Keratinocyte (primary cell): ENCODE measurements around the gene HORMAD1. TPM values are rescaled to one million over a fixed set of nuclear protein-coding genes. Genes with fewer than 3 reads are reported as not detected.

ENCODE experiments used
- DNase-seq: peaks from one replicate; pipeline ENCODE4 v3.0.0-alpha.2; 2011; ENCODE audit warnings: low read depth, missing footprints, low spot score
- FAIRE-seq: peaks from 2 replicates; lab custom pipeline; 2011; peaks lifted over from hg19 to GRCh38; lab: Jason Lieb, UNC
- H2AFZ ChIP-seq: 2 replicates; pipeline ENCODE4 v1.6.0; 2012; ENCODE audit warnings: low read length, control low read depth, inconsistent platforms; ENCODE audit not compliant: control insufficient read depth
- H3K27ac ChIP-seq: 2 replicates; pipeline ENCODE4 v1.5.1; 2011; ENCODE audit warnings: low read length; ENCODE audit not compliant: control insufficient read depth, insufficient read depth
- H3K27me3 ChIP-seq: 3 replicates; pipeline ENCODE4 v1.6.0; 2011; ENCODE audit warnings: low read length; ENCODE audit not compliant: control insufficient read depth, insufficient read depth; ENCODE audit errors: extremely low read depth
- H3K36me3 ChIP-seq, 2 experiments: 2 replicates in 1 of 2; 3 replicates in 1 of 2; pipeline ENCODE4 v1.5.1; 2011; ENCODE audit warnings: low read length in 2 of 2, mild to moderate bottlenecking in 1 of 2; ENCODE audit not compliant: control insufficient read depth in 2 of 2, insufficient read depth in 2 of 2; ENCODE audit errors: extremely low read depth in 1 of 2
- H3K4me1 ChIP-seq: 3 replicates; pipeline ENCODE4 v1.5.1; 2011; ENCODE audit warnings: low read length; ENCODE audit not compliant: control insufficient read depth, insufficient read depth; ENCODE audit errors: extremely low read depth
- H3K4me2 ChIP-seq: 3 replicates; pipeline ENCODE4 v1.6.0; 2011; ENCODE audit warnings: low read depth, low read length; ENCODE audit not compliant: control insufficient read depth, insufficient read depth; ENCODE audit errors: extremely low read depth
- H3K4me3 ChIP-seq, 3 experiments: fragments of 200-600 bp in 1 of 3; sonication (generic) in 1 of 3; 2 replicates in 2 of 3; 3 replicates in 1 of 3; pipeline ENCODE4 v1.5.1; 2011 to 2016; ENCODE audit warnings: low read length in 3 of 3, mild to moderate bottlenecking in 3 of 3, control low read depth in 2 of 3, inconsistent platforms in 1 of 3, low read depth in 1 of 3, mixed read lengths in 1 of 3, mixed run types in 1 of 3, moderate library complexity in 1 of 3; ENCODE audit not compliant: control insufficient read depth in 2 of 3, insufficient read depth in 2 of 3; ENCODE audit errors: extremely low read depth in 1 of 3
- H3K79me2 ChIP-seq: 2 replicates; pipeline ENCODE4 v1.6.0; 2012; ENCODE audit warnings: low read length; ENCODE audit not compliant: control insufficient read depth, insufficient read depth
- H3K9ac ChIP-seq: 3 replicates; pipeline ENCODE4 v1.6.0; 2011; ENCODE audit warnings: low read length; ENCODE audit not compliant: control insufficient read depth, insufficient read depth; ENCODE audit errors: extremely low read depth
- H3K9me1 ChIP-seq: 3 replicates; pipeline ENCODE4 v1.6.0; 2011; ENCODE audit warnings: low read length; ENCODE audit not compliant: control insufficient read depth, insufficient read depth; ENCODE audit errors: extremely low read depth
- H3K9me3 ChIP-seq: 2 replicates; pipeline ENCODE4 v1.5.1; 2012; ENCODE audit warnings: low read depth, low read length; ENCODE audit not compliant: control insufficient read depth
- H4K20me1 ChIP-seq: 3 replicates; pipeline ENCODE4 v1.6.0; 2011; ENCODE audit warnings: low read length; ENCODE audit not compliant: control insufficient read depth, insufficient read depth; ENCODE audit errors: extremely low read depth
- CTCF ChIP-seq, 3 experiments: IDR thresholded peaks in 1 of 3; conservative IDR thresholded peaks in 1 of 3; optimal IDR thresholded peaks in 1 of 3; 2 replicates in 2 of 3; 3 replicates in 1 of 3; pipeline versions ENCODE3 to v1.5.1; 2011; ENCODE audit warnings: low read length in 3 of 3, mild to moderate bottlenecking in 3 of 3, moderate library complexity in 2 of 3, control low read depth in 1 of 3, inconsistent platforms in 1 of 3; ENCODE audit not compliant: insufficient read depth in 2 of 3; ENCODE audit errors: extremely low read depth in 1 of 3
- EZH2 ChIP-seq: IDR thresholded peaks from one replicate; pipeline ENCODE4 v1.6.1; 2012; ENCODE audit warnings: inconsistent platforms, mild to moderate bottlenecking, low read length, moderate library complexity
- dilution Hi-C: fragments of 300-500 bp; cut with MboI; formaldehyde crosslinking; loops from one replicate; pipeline ENCODE4 v1.7.0; 2020; ENCODE audit warnings: low sequenced_read_pairs; ENCODE audit not compliant: extremely low pct_ligation_motif_present
- polyA plus RNA-seq, 5 experiments: library from polyadenylated mRNA; depleted of rRNA in 3 of 5; stranded (reverse) in 3 of 5; stranded (forward) in 1 of 5; unstranded in 1 of 5; fragments of >200 nt; gene quantifications; 1 replicate in 1 of 5; 2 replicates in 3 of 5; 3 replicates in 1 of 5; pipeline versions ENCODE4 v1.2.1 to v1.2.3, GENCODE V29; 2011 to 2012; ENCODE audit warnings: missing spikeins in 2 of 5, low read depth in 1 of 5, low replicate concordance in 1 of 5

The HORMAD1 gene
- polyA plus RNA-seq, 1 donor (not counting 4 experiments of a cell fraction or from before 2014, with no cell fraction given), result 3.3 TPM

- no peak for DNase-seq
- FAIRE-seq, result no peak
- Histone ChIP-seq H3K4me1 (no peaks in the 10 kb centered on the region), H3K4me3 (no peak overlapping the region), H3K27me3 (no peaks in the 10 kb centered on the region), H3K9ac (no peak overlapping the region), H2AFZ (no peak overlapping the region), H3K4me2 (no peak overlapping the region), H4K20me1 (no peaks in the 10 kb centered on the region), H3K9me1 (no peaks in the 10 kb centered on the region), H3K79me2 (no peaks in the 10 kb centered on the region), H3K36me3 (no peaks in the 10 kb centered on the region), H3K9me3 (no peaks in the 10 kb centered on the region), H3K27ac (no peak overlapping the region)
- dilution Hi-C loops, result no loop called here
- TF ChIP-seq CTCF (optimal IDR thresholded peaks at IDR 0.05 in 1 of 3, IDR thresholded peaks at IDR 0.05 in 1 of 3, conservative IDR thresholded peaks at IDR 0.05 in 1 of 3; ENCODE audit: extremely low read depth in 1 of 3, insufficient read depth in 2 of 3, low read length in 3 of 3) (no peak), EZH2 (no peak)
Observed at GRCh38 chr1:150708595-150708994, 12.1 kb downstream of the HORMAD1 start.

GRCh38 chr1:150706091-150706490, 14.6 kb downstream of the HORMAD1 start:
- FAIRE-seq (no peak), DNase-seq (no peak)
- H3K4me2 ChIP-seq, result no peak overlapping the region
- no peaks in the 10 kb centered on the region for H3K4me1 ChIP-seq
- H3K27ac ChIP-seq, result no peak overlapping the region
- no peaks in the 10 kb centered on the region for H3K9me3 ChIP-seq
- no peaks in the 10 kb centered on the region for H3K27me3 ChIP-seq
- H4K20me1 ChIP-seq, result no peaks in the 10 kb centered on the region
- H3K9me1 ChIP-seq, result no peaks in the 10 kb centered on the region
- TF ChIP-seq EZH2, result no peak
- no peak for TF ChIP-seq CTCF (optimal IDR thresholded peaks at IDR 0.05 in 1 of 3, IDR thresholded peaks at IDR 0.05 in 1 of 3, conservative IDR thresholded peaks at IDR 0.05 in 1 of 3; ENCODE audit: extremely low read depth in 1 of 3, insufficient read depth in 2 of 3, low read length in 3 of 3)
- H3K9ac ChIP-seq, result no peak overlapping the region
- H3K36me3 ChIP-seq, result no peaks in the 10 kb centered on the region
- H3K79me2 ChIP-seq, result no peaks in the 10 kb centered on the region
- H2AFZ ChIP-seq, result no peak overlapping the region
- H3K4me3 ChIP-seq, result no peak overlapping the region
- dilution Hi-C loops, result no loop called here
